ENCODE data around the gene CA9.

CA9 gene

DNA sequence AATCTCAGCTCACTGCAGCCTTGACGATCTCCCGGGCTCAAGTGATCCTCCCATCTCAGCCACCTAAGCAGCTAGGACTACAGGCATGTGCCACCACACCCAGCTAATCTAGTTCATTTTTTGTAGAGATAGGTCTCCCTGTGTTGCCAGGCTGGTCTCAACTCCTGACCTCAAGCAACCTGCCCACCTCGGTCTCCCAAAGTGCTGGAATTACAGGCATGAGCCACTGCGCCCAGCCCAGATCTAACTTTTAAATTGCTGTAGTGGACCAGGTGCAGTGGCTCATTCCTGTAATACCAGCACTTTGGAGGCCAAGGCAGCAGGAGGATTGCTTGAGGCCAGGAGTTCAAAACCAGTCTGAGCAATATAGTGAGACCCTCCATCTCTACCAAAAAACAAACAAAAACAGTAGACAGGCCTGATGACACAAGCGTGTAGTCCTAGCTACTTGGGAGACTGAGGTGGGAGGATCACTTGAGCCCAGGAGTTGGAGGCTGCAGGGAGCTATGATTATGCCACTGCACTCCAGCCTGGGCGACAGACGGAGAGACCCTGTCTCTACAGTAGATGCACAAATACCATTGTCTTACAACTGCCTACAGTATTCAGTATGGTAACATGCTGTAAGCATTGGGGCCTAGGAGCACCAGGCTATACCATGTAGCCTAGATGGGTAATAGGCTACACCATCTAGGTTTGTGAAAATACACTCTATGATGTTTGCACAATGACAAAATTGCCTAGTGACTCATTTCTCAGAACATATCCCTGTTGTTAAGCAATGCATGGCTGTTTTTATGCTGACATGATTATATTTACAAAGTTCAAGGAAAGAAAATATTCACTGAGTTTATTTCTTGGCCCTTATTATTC, 21.5 kb upstream of the CA9 start:
- no peak for DNase-seq (ENCODE audit: low read depth in 2 of 2)

DNA sequence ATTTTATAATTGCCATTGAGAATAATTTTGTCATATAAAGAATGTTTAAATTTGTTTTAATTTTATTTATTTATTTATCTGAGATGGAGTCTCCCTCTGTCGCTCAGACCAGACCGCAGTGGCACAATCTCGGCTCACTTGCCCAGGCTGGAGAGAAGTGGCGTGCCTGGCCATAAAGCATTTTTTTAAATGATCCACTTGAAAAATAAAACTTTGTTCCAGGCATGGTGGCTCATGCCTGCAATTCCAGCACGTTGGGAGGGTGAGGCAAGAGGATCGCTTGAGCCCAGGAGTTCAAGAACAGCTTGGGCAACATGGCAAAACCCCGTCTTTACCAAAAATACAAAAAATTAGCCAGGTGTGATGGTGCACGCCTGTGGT, 20.9 kb upstream of the CA9 start:
- no peak for DNase-seq (ENCODE audit: low read depth in 2 of 2)

DNA sequence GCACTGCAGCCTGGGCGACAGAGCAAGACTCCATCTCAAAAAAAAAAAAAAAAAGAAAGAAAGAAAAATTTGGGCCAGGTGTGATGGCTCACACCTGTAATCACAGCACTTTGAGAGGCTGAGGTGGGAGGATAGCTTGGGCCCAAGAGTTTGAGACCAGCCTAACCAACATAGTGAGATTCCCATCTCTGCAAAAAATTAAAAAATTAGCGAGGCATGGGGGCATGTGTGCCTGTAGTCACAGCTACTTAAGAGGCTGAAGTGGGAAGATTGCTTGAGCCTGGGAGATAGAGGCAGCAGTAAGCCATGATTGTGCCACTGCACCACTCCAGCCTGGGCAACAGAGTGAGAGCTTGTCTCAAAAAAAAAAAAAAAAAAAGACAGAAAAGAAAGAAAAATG, 20.1 kb upstream of the CA9 start:
- no peak for DNase-seq (ENCODE audit: low read depth in 2 of 2)

DNA sequence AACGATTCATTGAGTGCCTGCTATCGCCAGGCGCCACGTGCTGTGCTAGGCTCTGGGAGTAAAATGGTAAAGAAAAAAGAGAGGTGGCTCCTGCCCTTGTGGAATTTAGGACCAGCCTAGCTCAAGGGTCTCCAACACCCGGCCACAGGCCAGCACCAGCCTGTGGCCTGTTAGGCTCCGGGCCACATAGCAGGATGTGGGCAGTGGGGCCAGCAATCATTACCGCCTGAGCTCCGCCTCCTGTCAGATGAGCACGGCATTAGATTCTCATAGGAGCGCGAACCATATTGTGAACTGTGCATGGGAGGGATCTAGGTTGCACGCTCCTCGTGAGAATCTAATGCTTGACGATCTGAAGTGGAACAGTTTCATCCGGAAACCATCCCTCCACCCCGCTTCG, 17.4 kb upstream of the CA9 start:
- no peak for DNase-seq (ENCODE audit: low read depth in 2 of 2)

DNA sequence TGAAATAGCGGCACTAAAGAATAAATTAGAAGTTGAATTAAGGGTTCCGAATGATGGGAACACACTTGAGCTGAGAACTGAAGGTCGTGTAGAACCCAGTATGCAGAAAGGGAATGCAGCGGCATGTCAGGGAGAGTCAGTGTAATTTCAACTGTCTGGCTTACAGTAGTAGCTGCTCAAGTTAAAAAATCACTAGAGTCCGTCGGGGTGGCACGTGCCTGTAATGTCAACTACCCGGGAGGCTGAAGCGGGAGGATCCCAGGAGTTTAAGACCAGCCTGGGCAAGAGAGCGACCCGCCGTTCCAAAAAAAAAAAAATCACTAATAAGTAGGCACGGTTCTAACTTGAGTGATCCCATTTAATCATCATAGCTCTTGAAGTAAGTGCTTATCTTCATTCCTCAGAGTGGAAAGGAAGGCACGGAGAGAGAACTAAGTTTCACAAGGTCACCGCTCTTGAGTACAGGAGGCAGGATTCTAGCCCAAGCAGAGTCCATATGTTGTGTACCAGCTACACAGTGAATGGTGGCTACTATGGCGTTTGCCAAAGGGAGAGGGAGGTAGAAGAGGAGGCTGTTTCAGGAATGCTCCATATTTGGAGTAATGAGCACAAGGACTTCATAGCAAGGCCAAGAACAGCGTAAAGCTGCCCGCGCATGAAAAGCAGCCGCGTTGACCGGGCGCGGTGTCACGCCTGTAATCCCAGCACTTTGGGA, 16.7 kb upstream of the CA9 start:
- no peak for DNase-seq (ENCODE audit: low read depth in 2 of 2)

DNA sequence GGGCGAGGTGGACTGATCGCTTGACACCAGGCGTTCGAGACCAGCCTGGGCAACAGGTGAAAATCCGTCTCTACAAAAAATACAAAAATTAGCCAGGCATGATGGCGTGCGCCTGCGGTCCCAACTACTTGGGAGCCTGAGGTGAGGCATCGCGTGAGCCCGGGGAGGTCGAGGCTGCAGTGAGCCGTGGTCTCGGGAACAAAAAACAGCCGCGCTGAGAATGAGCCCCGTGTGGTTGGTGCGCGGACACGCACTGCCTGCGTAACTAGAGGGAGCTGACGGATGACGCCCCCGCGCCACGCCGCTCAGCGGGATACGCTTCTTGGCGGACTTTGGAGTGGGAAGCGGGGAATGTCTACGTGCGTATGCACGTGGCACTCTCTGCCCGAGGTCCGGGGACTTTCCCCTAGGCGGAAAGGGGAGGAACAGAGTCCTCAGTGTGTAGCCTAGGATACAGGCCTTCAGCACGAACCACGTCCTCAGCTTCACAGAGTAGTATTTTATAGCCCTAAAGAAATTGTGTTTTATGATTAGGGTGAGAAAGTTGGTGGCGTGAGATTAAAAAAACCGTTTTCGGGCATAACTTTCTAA, 16.1 kb upstream of the CA9 start, which contains the start of gene RMRP:
Gene RMRP (minus strand): TSS at position 474 of the 591 bp plus-strand sequence.
- peak; percentile 99 for DNase-seq (ENCODE audit: low read depth in 2 of 2)

DNA sequence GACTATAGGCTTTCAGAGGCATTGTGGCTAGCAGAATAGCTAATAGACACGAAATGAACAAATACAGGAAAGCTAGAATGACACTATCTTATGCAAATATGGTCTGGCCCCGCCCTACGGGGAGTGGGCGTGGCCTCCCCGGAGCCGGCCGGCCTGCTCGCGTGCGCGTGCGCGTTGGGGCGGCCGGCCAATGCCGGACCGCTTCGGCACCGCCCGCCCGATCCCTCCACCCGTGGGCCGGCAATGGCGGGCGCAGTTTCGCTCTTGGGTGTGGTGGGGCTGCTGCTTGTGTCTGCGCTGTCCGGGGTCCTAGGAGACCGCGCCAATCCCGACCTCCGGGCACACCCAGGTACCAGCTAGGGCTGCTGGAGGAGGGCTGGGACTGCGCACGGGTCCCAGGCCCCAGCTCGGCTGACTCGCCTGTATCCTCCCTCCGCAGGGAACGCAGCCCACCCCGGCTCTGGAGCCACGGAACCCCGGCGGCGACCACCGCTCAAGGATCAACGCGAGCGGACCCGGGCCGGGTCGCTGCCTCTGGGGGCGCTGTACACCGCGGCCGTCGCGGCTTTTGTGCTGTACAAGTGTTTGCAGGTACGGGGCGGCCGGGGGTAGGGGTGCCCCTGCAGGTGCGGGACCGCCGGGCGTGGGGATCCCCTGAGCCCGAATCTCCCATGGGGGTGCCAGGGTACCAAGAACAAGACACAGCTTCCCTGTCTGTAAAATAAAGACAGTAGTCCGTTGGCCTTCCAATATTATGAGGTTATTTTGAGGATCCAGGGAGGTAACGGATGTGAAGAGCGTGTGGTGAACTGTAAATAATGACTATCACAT, 15.4 kb upstream of the CA9 start, which contains the start of gene CCDC107:
Gene CCDC107 (plus strand): TSS at position 156 of the 831 bp plus-strand sequence. CDS start 88 bp downstream, at position 244.
- DNase-seq (ENCODE audit: low read depth in 2 of 2) = peak; percentile 57 to 62

DNA sequence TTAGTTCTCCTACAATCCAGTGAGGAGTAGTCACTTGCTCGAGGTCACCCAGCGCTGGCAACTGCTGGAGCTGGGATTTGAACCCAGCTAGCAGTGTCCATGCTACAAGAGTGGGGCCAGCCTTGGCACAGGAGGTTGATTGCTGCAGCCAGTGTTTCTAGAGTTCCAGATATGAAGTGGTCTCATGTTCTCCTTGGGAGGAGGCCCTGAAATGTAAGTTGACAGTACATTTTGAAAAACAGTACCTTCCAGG, 14.8 kb upstream of the CA9 start:
- no peak for DNase-seq (ENCODE audit: low read depth in 2 of 2)

DNA sequence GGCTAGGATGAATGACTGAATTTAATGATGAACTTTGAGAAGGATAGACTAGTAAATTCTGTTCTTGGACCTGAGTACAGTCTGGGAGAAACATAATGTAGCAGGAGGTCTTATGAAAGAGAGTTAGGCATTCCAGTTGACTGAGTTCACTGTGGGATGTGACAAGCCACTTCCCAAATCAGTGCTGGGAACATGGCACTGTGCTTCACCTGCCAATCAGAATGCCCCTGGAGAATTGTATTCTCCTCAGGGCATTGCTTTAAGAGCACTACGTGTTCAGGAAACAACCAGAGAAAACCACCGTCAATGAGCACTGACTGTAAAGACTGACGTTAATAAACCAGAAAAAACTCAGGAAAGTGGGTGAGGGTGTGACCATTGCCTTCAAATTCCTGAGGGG, 14.4 kb upstream of the CA9 start:
- DNase-seq (ENCODE audit: low read depth in 2 of 2) = no peak

DNA sequence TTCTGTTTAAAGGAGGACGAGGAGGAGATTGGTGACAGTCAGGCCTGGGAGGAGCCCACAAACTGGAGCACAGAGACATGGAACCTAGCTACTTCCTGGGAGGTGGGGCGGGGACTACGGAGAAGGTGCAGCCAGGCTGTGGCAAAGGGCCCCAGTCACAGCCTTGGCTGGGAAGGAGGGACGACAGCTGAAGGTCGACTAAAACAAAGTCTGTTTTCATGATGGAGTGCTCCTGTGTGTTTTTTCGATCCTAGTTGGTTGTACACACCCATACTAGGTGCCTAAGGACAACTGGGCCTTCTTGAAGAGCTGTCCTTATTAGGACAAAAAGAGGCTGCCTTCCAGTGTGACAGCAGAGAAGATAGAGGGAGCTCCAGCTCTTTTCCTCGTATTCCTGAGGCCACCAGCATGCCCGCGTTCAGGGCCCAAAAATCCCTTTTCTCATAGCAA, 12.7 kb upstream of the CA9 start:
- DNase-seq (ENCODE audit: low read depth in 2 of 2) = no peak

DNA sequence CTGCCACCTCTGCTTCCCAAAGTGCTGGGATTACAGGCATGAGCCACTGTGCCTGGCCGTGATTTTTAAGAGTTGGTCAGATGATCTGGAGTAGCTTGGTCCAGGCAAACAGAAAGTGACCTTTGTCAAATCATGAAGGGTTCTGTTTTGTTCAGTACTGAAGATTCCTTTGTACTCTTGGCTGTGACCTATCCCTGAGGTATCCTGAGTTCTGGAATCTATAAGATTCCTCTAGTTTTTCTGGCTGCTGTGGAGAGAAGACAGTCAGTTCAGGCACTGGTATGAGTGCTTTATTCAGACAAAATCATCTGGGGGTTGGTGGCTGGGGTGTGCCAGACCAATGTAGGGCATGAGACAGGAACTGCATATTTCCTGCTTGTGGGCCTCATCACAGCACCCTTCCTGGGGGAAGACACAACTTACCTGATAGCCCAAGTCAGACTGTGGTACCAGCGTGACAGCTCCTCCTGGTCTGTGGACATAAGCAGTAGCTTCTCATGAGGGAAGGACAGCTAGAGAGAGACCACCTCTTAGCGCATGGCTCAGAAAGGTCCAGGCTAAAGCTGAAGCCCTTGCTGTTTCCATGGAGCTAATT, 11.9 kb upstream of the CA9 start:
- DNase-seq (ENCODE audit: low read depth in 2 of 2) = no peak

DNA sequence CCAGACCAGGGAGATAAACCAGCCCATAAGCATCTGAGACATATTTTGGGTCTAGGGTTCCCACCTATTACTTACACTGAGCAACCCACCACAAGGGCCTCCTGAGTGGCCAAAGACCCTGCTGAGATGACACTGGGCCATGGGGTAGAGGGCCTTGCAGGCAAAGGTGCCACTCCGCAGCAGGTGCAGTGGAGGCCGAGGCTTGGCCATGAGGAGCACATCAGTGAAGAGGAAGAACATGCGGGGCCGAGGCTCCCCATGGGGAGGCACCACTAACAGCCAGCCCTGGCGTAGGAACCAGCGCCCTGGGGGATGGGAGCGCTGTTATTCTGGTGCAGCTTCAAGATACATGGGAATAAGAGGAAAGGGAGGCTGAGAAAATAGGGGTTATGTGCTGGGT, 11.3 kb upstream of the CA9 start:
- no peak for DNase-seq (ENCODE audit: low read depth in 2 of 2)

DNA sequence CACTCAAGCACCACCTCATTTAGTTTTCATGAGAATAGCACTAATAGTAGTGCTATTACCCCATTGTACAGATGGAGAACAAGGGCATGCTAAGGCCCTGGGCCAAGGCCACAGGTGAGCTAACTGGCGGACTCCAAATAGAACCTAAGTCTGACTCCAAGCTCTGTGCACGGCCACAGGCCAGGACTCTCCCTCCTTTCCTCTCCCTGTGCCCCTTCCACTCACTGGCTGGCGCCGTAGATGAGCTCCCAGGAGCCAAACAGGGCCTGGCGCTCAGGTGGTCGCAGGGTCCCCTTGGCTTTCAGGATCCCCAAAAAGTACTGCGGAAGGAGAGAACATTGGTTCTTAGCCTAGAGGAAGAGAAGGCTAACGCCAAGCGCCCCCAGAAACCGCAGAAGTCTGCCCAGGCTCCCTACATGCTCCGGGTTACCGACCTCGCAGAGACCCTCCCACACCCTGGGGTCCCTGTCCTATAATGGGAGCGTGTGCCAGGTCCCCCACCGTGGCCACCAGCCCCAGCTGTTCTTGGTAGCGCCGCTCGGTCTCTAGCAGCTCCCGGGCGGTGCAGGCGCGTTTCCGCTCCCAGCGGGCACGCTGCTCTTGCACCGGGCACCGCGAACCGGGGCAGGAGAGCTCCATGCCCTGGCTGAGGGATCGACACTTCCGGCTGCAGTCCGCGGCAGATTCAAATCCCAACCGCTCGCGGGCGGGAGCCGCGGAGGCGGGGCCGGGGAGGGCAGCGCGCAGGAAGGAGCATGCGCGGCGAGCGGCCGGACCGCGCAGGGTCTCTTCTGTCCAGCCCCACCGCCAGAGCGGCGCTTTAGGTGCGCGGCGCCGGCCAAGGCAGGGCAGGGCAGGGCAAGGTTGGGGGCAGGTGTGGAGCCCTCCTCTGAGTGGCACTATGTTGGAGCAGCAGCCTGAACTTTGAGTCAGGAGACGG, 8.9 kb upstream of the CA9 start, which contains the start of gene ARHGEF39:
Gene ARHGEF39 (minus strand): TSS at position 665 of the 940 bp plus-strand sequence. CDS start 26 bp downstream, at position 639.
- DNase-seq (ENCODE audit: low read depth in 2 of 2) = no peak

DNA sequence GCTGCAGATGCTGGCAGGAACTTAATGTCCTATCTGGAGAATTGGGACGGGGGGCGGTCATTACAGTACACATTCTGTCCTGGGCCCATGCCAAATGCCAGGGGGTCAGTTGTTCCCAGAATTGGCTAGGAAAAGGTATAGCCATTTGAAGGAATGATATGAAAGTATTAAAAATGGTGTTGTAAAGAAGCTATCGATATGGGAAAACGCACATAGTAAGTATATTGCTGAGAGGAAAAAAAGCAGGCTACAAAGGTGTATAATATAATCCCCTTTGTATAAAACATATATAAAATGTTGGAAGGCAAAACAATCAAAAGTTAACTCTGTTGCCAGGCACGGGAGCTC, 8.3 kb upstream of the CA9 start:
- DNase-seq (ENCODE audit: low read depth in 2 of 2) = no peak

DNA sequence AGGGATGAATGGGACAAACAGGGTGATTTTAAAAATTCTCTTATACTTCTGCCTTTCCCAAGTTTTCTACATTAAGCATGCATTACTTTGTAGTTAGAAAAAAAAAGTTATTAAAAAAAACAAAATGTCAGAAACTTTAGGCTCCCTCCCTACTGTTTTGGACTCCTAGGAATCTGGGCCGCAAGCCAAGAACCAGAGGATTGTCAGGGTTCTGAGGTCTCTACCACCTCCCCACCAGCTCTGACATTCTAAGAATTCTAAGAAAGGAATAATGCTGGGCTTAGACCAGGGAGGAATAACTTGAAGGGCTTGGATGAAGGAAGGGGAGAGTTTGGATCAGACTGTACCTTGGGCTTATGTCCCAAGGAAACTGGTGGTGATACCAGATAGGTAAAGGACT, 7.7 kb upstream of the CA9 start:
- DNase-seq (ENCODE audit: low read depth in 2 of 2) = no peak

DNA sequence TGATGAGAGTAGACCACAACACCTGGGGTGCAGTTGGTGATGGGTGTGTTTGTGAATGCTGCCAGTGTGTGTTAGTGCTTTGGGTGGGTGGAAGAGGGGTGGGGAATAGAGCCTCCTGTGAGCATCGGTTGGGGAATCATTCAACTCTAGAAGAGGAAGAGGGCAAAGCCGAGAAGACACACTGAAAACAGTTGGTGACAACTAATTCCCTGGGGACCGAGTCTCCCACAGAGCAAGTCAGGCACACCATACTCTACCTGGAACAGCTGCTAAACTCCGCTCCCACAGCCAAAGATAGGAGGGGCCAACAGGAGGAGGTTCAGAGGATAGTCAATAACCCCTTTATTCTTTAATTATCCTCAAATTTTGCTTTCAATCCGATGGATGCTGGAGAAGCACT, 7.2 kb upstream of the CA9 start:
- no peak for DNase-seq (ENCODE audit: low read depth in 2 of 2)

DNA sequence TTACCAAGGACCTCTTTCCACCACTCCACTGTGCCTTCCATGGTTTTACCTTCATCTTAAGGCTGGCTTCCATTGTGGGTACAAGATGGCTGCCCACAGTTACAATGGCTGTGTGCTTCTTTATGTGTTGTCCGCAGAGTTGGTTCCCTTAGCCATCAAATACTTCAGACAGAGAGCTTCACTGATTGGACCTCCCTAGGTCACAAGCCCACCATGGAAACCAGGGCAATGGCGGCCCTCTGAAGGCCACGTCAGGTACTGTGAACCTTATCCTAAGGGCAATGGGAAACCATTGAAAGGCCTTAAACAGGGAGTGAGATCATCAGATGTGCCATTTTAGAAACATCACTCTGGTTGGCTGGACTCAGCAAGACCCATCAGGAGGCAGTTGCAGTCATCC, 5.8 kb upstream of the CA9 start:
- no peak for DNase-seq (ENCODE audit: low read depth in 2 of 2)

DNA sequence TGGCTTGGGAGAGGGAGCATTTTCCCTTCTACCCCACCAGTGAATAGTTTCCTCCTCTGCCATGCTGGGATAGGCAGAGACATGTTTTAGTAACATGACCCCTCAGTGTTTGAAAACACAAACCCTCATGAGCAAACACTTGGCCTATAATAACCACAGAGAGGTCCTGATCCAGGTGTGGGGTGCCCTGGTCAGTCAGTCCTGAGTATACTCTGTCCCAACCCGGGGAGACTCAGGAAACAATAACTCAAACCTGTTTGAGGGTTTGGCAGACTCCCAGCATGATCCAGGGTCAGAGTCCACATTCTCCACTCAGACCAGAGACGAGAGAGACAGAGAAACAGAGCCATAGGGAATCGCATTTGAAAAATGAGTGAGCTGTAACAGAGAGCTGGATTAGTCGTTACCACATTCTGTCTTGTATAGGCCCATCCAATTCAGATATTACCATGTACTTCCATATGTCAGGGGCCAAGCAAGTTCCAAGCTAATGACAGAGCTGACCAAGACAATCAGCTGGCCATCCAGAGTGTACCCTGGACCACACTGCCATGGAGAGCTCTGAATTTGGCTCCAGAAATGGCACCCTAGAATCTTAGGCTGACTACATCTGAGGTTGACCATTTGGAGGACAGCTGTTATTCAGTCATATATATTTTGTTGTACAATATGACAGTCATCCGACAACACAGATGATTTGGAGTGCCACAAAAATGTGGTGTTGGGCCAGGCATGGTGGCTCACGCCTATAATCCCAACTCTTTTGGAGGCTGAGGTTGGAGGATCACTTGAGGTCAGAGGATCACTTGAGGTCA, 4.2 kb upstream of the CA9 start:
- DNase-seq (ENCODE audit: low read depth in 2 of 2) = no peak

DNA sequence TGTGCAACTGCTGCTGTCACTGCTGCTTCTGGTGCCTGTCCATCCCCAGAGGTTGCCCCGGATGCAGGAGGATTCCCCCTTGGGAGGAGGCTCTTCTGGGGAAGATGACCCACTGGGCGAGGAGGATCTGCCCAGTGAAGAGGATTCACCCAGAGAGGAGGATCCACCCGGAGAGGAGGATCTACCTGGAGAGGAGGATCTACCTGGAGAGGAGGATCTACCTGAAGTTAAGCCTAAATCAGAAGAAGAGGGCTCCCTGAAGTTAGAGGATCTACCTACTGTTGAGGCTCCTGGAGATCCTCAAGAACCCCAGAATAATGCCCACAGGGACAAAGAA, 265 bp downstream of the CA9 start:
- DNase-seq (ENCODE audit: low read depth in 2 of 2) = no peak

DNA sequence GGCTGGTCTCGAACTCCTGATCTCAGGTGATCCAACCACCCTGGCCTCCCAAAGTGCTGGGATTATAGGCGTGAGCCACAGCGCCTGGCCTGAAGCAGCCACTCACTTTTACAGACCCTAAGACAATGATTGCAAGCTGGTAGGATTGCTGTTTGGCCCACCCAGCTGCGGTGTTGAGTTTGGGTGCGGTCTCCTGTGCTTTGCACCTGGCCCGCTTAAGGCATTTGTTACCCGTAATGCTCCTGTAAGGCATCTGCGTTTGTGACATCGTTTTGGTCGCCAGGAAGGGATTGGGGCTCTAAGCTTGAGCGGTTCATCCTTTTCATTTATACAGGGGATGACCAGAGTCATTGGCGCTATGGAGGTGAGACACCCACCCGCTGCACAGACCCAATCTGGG, 1.5 kb downstream of the CA9 start:
- DNase-seq (ENCODE audit: low read depth in 2 of 2) = no peak

All from fibroblast of skin of left biceps (primary cell).